HPDE6-E6E7 (cell line): ENCODE data around the gene NDUFB10.
A peak's percentile ranks its signal among the peaks of the same experiment; 100 is the strongest.
"Not testable (repeated sequence)": the region's sequence is repeated elsewhere in the genome, so short reads cannot be mapped to it uniquely, and the experiment has no call there.

Experiments used
- DNase-seq: peaks from one replicate; pipeline ENCODE4 v3.0.0; 2011; ENCODE audit warnings: missing footprints; ENCODE audit errors: extremely low spot score

NDUFB10 gene

DNA sequence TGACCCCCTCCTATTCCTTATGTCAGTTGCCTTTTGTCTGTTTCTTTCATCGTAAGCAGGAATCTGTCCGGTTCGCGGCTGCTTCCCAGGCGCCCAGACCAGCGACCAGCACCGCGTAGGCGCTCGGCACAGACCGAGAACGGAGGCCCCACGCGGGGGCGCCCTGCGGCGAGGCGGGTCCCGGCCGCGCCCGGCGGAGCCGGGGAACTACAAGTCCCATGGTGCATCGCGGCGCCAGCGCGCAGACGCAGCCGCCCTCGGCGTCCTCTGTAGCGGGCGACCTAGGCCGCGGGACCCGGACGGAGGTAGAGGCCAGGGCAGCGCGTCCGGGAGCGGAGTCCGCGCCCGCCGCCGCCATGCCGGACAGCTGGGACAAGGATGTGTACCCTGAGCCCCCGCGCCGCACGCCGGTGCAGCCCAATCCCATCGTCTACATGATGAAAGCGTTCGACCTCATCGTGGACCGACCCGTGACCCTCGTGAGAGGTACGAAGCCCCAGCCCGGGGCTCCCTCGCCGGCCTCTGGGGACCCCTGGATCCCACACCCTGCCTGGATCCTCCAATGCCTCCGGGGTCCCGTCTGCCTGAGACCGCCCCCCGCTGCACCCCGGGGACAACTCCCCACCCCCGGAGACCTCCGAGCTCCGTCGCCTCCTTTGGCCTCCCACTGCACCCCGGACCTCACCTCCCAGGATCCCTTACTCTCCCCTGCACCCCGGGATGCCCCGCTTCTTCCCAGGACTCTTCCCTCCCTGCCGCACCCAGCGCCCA lies at the start of gene NDUFB10:
TSS of gene NDUFB10 (plus strand) at position 270 of the 771 bp plus-strand sequence. CDS start at position 357, 87 bp downstream.
- peak; percentile 69 for DNase-seq

DNA sequence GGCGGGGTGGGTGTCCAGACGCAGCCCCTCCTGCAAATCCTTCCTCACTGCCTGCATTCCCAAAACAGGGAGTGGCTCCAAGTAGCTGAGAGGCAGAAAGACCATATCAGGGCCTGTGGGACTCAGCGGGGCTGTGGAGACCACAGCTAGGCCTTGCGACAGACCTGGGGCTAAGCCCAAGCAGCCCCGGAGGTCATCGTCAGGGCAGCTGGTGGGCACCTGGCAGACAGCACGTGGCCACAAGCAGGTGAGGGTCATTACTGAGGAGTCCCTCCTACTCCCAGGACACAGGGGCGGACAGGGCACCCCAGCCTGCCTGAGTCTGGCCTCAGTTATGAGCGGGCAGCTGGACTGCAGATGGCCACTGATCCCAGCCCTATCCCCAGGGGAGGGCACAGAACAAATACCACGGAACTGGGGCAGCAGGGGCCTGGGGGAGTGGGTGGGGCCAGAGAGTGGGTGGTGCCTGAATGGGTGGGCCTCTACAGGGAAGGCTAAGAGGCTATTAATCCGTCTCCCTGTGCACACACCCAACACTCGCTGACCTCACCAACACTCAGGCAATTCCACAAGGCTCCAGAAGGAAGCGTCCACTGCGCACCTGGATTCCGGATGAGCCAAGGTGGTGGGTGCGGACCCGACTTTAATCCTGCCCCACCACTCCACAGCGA lies 49.6 kb upstream of the NDUFB10 start:
- DNase-seq: no peak

DNA sequence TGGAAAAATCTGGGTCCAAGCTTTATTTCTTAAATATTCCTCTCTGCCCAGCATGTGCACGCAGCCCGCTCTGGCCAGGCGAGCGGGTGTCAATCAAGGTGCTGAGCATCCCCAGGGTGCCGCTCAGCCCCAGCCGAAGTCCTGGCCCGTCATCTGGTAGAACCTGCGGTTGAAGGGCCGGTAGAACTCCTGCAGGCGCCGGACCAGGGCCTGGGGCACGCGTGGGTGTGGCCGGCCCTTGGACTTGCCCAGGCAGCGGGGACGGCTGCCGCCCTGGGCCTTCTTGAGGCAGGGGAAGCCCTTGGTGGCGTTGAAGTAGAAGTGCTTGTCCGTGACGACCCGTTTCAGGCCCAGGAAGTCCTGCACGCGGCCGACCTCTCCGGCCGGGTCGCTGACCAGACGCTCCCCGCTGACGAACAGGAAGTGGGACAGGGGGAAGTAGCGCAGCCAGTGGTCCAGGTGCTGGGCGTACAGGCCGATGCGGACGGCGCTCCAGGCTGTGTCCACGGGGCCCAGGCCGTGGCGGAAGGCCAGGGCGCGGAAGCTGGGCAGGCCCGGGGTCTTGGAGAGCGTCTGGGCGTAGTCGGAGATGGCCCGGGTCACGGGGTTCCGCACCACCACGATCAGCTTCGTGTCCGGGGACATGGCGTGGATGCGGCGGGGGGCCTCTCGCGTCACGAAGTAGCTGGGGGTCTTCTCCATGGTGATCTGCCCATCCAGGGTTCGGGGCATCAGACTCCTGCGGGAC lies 47.7 kb upstream of the NDUFB10 start:
- no peak for DNase-seq

DNA sequence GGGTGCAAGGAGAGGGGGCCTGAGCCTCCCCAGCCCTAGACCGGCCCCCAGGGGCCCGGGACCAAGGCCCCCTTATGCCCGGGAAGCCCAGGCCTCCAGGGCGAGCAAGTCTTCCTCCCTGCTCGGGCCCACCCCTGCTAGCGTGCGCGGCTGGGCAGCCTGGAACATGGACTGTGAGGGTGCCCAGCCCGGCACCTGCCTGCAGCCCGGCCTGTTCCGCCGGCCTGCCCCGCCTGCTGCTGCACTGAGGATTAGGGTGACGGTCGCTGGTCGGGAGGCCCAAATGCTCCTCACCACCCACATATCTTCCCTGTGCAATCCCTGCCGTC lies 47.2 kb upstream of the NDUFB10 start:
- no peak for DNase-seq

DNA sequence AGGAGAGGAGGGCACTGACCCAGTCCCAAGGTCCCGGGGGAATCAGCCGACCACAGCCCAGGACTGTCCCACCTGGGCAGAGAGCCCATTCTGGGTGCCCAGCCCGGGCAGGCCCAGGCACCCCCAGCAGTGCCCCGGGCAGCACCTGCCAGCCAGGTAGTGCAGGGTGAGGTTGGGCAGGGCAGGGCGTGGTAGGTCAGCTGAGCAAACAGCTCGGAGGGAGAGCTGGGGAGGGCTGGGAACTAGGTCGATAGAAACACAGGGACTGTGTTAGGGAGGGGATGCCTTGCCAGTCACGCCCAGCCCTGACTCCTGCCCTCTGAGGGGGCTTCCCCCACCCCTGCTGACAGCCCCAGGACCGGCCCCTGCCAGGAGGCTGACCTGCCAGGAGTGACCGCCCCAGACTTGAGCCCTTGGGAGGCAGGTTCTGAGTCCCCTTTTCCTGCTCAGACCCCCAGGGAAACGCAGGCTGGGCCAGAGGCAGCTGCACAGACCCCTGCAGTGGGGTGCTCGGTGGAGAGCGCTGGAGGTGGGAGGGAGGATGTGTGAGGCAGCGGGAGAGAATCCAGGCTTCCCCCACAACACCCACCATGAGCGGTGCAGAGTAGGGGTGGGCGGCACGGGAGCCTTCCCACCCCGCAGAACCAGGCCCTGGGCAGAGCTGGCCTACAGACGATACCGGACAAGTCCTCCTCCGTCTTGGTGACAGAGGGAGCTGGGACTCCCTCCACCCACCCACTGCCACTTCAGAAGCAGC lies 45.8 kb upstream of the NDUFB10 start:
- DNase-seq: peak; percentile 76

DNA sequence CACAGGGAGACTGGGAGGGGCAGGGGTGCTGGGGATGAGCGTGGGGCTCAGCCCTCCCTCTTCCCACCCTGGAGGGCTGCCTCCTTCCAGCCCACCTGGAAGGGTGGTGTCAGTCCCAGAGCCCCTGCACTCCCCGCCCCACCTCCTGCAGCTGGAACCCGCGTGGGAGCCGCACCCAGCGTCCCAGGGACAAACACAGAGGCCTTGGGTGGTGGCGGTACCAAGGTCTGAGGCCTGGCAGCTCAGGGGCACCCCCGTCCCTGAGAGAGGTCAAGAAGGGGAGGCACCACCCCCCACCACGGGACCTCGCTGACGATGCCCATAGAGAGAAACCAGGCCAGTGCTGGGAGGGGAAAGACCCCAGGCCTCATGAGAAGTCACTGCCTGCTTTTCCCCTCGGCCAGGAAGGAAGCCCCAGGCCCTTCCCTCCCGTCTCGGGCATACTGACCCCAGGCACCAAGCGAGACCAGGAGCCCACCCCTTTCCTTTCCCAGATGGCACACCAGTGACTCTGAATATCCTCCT lies 45.2 kb upstream of the NDUFB10 start:
- no peak for DNase-seq

DNA sequence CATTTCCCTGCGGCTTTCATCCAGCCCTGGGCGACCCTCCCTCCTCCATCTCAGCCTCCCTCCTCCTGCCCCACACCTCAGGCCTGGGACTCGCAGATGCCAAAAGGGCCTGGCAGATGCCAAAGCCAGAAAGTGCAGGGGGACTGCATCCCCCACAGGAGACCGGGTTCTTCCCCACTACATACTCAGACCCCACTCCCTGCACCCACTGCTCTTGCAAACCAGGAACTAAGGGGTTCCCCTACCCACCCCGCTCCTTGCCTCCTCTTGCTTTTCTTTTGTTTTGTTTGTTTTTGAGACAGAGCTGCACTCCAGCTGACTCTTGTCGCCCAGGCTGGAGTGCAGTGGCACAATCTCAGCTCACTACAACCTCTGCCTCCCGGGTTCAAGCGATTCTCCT lies 44.4 kb upstream of the NDUFB10 start:
- DNase-seq: no peak

DNA sequence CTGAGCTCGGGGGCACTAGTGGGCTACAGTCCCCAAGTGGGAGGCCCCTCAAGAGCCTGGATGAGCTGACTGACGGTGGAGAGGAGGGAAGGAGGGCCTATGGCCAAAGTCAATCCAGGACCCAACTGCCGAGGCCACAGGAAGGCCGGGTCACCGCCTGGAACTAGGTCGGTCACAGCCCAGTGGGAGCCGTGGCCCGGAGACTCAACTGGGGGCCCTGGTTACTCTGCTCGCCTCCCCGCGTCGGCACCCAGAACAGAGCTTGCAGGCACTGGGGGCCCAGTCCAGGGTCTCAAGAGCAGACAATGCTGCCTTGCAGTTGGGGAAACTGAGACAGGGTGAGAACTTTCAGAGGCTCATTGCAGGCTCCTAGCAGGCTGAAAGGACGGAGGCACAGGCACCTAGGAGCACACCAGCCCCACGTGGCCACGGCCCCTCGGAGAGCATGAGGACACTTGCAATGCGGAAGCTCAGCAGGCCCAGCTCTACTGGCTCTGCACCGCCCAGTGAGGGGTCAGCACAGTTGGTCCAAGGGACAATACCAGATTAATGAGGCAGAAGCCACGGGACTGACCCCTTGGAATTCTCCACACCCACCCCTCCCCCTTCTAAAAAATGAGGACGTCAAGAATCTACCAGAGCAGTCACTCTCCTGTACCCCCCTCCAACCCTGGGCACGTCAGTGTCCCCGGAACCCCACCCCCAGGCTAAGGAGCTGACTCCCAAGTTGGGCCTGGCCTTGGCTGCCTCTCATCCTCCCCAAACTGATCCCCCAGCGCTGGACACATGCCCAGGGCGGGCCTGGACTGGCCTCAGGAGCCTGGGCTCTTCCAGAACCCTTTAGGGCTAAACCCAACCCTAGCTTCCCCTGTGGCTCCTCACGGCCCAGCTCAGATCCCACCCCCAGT lies 43.4 kb upstream of the NDUFB10 start:
- DNase-seq: no peak

DNA sequence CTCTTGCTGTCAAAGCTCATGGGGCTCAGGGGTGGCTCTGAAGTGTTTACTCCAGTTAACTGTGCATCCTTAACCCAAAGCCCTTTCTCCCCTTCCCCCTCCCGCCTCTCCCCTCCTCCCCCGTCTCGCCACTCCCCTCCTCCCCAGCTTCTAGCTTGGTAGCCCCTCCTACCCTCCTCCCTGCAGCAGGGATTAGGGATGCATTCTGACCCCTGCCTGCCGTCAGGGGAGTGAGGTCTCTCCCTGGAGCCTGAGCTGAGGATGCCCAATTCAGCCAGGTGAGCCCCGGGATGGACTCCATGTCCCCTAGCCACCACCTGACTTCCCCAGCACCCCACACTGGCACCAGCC lies 42.7 kb upstream of the NDUFB10 start:
- DNase-seq: no peak

DNA sequence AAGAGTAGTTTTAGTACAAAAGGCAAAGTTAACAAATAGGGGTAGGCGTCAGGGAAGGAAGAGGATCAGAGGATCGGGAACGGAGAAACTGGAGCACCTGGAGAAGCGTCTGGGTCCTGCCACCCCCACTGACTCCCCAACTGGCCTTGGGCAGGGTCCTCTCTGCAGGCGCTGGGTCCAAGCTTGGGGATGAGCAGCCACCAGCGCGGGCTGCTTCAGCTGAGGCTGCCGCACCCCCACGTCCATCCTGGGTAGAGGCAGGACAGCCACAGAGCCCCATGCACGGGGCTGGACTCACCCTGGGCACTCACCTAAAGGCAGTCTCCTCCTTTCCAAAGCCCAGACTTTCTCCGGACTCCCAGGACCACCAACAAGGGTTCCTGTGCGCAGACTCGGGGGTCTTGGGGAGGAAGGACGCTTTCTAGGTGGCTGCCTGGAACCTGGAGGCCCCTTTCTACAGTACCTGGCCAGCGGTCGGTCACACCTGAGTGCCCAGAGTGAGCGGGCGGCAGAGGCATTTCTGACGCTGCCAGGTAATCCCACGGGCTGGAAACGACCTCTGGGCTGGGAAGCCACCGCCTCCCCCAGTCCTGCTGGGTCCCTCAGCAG lies 42.2 kb upstream of the NDUFB10 start:
- DNase-seq: no peak

DNA sequence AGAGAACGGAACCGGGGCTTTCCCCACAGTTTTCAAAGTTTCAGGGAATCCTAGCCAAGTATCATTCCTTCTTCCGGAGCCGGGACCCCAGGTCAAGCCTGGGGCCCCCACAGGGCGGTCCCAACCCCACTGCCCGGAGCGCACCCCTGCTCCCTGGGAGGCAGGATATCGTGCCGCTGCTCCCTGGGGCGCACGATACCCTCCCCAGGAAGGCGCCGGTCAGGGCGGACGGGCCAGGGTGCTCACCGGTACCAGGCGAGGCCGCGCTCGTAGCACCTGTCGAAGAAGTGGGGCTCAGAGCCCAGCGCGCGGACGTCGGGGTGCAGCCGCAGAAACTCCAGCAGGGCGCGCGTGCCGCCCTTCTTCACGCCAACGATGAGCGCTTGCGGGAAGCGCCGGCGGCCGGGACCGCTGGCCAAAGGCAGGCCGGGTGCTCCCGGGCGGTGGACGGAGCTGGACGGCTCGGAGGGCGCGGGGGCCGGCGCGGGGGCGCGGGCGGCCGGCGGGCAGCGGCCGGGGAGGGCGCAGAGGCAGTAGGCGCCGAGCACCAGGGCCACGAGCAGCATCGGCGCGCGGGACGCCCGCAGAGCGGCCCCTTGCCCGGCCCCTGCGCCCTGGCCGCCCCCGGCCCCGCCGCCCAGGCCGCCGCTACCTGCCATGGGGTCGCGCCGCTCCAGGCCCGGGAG lies 41.5 kb upstream of the NDUFB10 start:
- DNase-seq: no peak

DNA sequence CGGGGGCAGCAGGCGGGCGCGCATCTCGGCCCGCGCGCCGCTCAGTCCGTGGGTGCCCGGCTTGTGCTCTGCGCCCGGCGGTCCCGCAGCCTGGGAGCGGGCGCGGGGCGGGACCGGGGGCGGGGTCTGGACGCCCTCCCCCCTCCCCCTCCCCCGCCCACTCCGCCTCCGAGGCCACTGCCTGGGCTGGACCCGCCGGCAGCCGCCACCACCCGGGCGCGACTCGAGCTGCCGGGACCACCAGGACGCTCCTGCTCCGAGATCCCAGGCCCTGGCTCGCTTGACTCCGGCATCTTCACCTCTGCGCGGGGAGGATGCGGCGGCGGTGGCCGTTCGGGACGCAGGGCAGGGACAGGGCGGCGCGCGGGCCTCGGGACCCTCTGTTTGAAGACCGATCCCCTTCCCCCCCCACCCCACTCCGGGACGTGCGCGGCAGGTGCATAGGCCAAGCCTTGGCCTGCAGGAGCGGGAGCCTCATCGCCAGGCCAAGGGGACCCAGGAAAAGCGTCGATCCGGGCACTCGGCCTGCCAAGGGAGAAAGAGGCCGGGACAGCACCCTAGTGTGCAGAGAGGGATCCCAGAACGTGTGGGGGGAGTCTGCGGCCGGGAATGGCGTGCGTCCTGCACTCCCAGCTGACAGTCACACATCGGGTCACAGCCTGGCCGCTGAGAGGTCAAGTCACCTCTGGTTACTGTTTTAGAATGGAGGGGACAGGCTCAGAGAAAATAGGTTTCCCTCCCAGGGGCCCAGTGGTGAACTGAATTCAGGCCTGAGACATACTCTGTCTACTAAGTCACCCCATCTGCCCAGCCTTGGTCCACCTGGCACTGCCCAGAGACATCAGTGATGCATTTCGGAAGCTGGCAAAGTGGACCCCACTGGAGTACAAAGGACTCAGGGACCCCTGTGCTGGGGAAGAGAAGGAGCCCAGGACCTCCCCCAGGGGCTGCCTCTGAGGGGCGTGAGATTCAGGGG lies 40.7 kb upstream of the NDUFB10 start, which contains the start of gene HS3ST6:
TSS of gene HS3ST6 (minus strand) at position 65 of the 976 bp plus-strand sequence. CDS start 92 bp downstream, outside the sequence.
- DNase-seq: no peak

DNA sequence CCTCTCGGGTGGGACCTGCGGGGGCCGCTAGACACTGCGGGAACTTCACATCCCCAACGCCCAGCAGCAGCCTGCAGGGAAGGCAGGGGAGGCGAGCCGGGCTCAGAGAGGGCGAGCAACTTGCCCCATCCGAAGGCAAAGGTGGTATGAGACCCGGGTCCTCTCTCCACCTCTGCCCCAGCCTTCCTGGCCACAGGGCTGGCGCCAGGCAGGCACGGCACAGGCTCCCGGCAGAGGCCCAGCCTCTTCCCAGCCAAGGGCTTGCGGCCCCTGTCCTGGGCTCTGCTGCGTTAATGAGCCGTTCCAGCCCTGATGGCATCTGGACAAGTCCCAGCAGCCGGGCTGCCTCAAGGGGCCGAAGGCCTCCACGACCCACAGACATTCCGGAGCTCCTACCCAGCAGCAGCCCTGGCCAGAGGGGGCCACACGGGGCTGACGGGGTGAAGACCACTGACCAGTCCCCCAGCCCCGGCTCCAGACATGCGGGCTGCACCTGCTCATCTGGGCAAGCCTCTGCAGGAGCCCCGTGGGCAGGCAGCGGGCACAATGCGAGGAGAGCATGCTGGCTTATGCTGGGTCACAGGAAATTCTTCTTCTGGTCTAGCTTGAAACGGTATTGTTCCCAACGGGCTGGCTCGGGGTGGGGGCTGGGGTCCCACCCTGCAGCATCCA lies 39.9 kb upstream of the NDUFB10 start:
- no peak for DNase-seq

DNA sequence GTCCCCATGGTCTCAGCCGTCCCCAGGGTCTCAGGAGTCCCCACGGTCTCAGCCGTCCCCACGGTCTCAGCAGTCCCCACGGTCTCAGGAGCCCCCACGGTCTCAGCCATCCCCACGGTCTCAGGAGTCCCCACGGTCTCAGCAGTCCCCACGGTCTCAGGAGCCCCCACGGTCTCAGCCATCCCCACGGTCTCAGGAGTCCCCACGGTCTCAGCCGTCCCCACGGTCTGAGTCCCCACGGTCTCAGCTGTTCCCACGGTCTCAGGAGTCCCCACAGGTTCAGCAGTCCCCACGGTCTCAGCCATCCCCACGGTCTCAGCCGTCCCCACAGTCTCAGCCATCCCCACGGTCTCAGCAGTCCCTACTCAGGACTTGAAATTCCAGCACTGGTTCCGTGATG lies 39.2 kb upstream of the NDUFB10 start:
- not testable (repeated sequence) for DNase-seq

DNA sequence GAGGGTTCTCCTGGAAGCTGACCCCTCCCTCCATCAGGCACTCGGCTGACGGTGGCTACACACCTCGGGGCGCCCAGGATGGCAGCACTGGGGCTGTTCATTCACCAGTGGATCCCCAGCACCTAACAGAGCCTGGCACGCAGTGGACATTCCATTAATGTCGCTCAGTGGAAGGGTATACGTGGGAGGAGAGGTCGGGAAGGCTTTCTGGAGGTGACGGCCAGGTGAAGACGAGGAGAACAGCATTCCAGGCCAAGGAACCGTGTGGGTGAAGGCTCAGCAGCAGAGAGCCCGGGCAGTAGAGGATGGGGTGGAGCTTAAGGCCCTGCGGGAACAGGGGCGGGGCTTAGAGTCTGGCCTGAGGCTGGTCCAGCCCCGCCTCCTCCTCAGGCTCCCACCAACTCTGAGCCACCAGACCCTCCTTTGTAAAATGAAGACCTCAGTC lies 38.6 kb upstream of the NDUFB10 start:
- DNase-seq: no peak

DNA sequence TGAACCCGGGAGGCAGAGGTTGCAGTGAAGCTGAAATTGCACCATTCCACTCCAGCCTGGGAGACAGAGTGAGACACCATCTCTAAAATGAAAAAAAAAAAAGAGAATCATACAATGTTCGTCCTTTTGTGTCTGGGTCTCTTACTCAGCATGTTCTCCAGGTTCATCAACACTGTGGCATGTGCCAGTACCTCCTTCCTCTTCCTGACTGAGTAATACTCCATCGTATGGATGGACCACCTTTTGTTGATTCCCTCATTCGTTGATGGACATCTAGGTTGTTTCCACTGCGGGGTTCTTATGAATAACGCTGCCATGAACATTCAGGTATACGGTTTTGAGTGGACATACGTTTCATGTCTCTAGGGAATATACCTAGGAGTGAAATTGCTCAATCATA lies 37.0 kb upstream of the NDUFB10 start:
- DNase-seq: no peak

DNA sequence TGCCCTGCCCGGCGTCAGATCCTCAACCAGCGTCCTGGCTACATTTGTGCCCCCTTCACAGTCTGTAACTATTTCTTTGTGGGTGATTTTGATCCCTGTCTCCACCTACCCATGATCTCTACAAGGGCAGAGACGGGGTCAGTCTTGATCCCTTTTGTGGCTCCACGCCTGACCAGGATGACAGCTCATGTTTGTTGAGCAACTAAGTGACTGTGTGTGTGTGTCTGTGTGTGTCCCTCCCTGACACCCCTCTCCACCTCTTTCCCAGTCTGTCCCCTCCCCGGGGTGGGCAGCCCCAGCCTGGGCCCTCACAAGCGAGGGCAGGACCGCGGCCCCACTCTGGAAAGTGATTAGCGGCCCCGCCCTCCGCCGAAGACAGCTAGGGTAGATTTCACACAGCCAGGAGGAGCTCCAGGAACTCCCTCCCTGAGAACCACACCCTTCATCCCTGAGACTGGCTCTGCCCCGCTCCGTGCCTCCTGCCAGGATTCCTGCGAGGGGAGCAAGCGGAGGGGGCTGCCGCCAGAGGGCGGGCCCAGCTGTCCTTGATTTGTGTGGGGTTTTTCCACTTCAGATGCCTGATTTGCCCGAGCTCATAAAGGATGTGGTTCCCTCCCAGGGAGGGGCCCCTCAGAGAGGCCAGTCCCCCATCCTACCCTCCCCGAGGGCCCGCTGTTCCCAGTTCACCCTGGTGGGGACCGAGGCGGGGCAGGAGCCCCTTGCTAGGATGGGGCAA lies 35.9 kb upstream of the NDUFB10 start:
- no peak for DNase-seq
